Subcutaneous adipose tissue (tissue), 4 donors: ENCODE data around the gene PEX26. TPM values are rescaled to one million over a fixed set of nuclear protein-coding genes. Genes with fewer than 3 reads are reported as not detected.

Experiments used
- total RNA-seq, 4 donors: library from RNA; depleted of rRNA; stranded (reverse); fragments of >200 nt; gene quantifications; one replicate each; pipeline ENCODE4 v1.1.0, GENCODE V29; 2016
- TF ChIP-seq, protein P1 (sequence below): fragments of 450-650 bp; IDR thresholded peaks from one replicate; pipeline ENCODE4 v1.5.1; 2016; ENCODE audit warnings: low read depth, mild to moderate bottlenecking, control low read depth, antibody characterized with exemption, moderate library complexity

PEX26 gene
- total RNA-seq, 4 donors from 2014 or later = 17.5 to 29.0 (median 23.8) TPM

DNA sequence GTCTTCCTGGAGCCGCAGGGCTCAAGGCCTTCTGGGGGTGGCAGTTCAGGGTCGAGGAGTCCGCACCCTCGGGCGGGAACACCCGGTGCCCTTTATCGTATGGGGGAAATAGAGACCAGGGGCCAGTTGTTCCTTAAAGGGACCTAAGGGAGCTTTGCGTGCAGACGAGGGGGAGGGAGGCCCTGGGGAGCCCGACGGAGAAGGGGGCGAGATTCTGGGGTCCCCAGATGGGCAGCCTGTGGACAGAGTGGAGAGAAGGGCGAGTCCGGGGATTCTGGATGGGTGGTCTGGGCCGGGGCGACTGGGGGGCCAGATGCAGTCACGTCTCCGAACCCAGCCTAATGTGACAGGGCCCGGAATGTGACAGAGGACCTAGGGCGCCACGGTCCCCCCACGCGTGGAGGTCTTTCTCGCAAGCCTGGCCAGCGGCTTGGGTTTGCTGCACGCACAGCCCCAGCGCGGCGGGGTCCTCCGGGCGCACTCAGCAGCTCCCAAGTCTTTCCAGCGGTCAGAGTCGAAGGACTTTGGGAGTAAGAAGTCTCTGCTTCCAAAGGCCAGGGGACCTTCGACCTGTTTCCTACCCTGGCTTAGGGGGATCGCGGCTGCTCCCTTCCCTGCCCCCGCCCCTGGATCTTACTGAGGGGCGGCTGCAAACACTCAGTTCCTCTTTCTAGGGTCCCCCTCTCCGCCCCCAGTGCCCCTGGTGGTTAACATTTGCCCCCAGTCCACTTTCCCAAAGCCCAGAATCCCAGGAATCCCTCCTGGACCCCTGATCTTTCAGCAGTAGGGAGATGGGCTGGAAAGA is 33.4 kb downstream of the PEX26 start:
- TF ChIP-seq, protein P1, sequence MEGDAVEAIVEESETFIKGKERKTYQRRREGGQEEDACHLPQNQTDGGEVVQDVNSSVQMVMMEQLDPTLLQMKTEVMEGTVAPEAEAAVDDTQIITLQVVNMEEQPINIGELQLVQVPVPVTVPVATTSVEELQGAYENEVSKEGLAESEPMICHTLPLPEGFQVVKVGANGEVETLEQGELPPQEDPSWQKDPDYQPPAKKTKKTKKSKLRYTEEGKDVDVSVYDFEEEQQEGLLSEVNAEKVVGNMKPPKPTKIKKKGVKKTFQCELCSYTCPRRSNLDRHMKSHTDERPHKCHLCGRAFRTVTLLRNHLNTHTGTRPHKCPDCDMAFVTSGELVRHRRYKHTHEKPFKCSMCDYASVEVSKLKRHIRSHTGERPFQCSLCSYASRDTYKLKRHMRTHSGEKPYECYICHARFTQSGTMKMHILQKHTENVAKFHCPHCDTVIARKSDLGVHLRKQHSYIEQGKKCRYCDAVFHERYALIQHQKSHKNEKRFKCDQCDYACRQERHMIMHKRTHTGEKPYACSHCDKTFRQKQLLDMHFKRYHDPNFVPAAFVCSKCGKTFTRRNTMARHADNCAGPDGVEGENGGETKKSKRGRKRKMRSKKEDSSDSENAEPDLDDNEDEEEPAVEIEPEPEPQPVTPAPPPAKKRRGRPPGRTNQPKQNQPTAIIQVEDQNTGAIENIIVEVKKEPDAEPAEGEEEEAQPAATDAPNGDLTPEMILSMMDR = no peak

DNA sequence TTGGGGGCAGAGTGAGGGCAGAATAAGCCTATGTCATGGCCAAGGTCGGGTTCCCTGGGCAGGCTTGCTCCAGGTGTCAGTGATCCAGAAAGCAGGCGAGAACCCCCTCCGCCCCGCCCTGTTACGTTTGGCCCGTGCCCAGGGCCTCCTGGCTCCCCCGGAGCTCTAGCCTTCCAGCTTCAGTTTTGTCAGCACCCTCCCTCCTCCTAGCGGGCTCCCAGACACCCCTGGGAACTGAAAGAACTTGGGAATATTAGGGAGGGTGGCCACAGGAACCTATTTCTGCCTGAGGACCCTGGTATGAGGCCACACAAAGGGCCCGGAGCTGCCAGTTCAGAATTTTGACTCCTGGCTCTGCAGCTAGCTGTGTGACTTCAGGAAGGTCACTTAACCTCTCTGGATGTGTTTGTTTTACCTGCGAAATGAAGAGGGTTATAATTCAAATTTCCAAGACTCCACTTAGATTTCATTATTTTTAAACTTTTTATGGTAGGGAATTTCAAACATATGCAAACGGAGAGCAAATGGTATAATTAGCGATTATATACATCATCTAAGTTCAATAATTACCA is 34.1 kb downstream of the PEX26 start:
- TF ChIP-seq, protein P1 = no peak

DNA sequence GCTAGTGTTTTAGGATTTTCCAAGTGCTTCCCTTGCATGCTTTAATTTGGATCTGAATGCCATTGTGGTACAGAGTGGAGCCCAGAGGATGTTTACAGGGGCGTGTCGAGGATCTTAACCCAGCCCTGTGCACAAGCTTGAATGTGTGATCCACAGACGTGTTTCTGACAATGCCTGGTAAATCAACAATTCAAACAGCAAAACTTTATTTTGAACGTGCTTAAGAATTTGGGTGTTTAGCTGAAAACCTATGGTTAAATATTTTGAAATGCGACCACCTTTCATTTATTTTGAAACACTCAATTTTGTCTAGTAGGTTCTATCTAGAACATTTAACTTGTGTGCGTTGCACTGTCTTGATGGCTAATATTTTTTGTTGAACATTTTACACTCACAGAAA is 34.6 kb downstream of the PEX26 start:
- TF ChIP-seq, protein P1 = no peak

DNA sequence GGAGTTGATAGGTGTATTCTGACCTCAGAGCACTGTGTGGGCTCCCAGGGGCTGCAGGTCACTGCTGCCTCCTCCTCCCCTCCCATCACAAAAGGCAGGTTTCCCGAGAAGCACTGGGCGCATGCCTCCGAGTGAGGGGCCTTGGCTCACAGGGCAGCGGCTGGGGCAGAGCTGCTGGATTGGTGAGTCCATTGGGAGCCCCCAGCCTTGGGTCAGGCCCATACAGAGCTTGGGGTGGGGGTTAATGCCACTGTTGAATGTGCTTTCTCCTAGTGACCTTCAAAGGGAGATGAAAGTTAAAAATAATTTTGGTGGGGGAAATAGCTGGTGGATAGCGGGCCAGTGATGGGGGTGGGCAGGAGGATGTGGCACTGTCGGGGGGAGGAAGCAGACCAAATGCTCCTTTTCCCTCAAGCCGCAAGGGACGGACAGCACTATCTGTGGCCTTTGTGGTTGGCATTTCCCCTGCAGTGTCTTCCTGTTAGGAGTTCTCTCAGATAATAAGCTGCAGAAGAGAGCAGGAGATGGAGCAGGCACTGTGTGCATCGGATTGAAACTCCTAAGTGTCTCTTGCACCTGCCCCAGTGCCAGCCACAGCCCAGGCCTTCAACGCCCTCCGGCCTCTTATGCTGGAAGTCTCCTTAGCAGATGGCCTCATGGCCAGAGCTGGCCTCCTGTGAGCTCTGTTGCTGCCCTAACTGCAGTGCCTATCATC is 36.0 kb downstream of the PEX26 start:
- TF ChIP-seq, protein P1 = no peak

DNA sequence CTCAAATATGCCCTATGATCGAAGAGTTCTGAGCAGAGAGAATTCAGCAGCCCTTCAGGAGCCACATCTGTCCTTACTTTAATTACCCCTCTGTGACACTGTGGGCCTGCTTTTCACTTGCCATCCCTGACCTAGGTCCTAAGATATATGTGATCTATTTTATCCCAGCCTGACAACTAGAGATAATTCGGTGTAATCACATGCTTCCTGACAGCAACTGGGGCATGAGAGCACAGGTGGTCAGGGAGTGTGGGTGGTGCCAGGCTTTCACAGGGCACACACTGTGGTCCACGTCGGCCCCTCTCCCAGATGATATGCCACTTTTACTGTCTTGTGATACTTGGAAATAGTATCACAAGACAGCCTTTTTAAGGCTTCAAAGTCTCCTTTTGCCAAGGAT is 36.7 kb downstream of the PEX26 start:
- TF ChIP-seq, protein P1 = no peak

DNA sequence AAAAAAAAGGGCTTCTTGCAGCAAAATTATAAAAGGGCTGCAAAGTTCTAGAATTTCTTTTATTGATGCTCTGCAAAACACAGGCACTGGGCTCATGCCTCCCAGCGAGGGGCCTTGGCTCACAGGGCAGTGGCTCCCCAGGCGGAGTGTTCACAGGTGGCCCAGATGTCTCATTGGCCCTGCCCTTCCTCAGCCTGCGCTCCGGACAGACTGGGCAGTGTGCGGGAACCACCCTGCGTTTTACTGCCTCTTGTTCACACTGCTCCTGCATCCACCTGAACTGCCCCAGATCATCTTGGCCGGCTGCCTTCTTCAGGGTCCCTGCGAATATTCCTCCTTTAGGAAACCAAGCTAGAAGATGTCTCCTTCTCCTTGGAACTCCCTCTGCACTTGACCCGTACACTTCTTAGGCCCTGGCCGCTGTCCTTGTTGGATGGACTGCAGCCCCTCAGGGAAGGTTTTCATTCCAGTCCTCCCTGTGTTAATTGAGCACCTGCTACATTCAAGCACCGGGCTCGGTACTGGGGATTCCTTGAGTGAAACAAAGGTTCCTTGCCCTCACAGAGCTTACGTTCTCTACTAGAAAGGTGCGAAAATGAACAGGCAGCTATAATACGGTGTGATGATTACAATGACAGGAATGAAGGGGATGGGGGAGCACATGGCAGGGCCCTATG is 37.3 kb downstream of the PEX26 start:
- TF ChIP-seq, protein P1 = no peak
